ENCODE results near the gene OSBPL10.

The OSBPL10 gene

GRCh38 chr3:31634476-31634875 lies 346.6 kb downstream of the OSBPL10 start:
- no peak for DNase-seq (ENCODE audit: low read depth in 2 of 2, low spot score in 1 of 2)

GRCh38 chr3:31629054-31629453 lies 352.0 kb downstream of the OSBPL10 start:
- DNase-seq (ENCODE audit: low read depth in 2 of 2, low spot score in 1 of 2), result no peak

DNA sequence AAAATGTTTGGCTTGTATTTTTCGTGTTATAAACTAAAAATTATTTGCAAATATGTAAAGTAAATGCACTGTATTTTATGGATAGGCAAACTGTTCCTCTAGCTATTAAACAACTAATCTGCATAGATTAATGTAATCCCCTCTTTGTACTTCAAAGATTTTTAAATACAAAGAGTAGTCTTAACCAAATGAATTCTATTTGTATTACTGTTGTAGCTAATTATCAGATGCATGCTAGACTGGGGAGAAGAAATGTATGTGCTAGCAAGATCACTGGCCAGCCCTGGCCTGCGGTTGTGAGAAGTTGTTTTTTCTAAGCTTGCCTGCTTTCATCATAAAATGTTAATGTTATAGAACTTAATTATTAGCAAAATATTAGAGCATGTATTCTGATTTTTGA lies 355.7 kb downstream of the OSBPL10 start:
- DNase-seq (ENCODE audit: low read depth in 2 of 2, low spot score in 1 of 2), result no peak

- DNase-seq (ENCODE audit: low read depth in 2 of 2, low spot score in 1 of 2), result no peak
Measured at GRCh38 chr3:31624083-31624709, 356.9 kb downstream of the OSBPL10 start.

DNA sequence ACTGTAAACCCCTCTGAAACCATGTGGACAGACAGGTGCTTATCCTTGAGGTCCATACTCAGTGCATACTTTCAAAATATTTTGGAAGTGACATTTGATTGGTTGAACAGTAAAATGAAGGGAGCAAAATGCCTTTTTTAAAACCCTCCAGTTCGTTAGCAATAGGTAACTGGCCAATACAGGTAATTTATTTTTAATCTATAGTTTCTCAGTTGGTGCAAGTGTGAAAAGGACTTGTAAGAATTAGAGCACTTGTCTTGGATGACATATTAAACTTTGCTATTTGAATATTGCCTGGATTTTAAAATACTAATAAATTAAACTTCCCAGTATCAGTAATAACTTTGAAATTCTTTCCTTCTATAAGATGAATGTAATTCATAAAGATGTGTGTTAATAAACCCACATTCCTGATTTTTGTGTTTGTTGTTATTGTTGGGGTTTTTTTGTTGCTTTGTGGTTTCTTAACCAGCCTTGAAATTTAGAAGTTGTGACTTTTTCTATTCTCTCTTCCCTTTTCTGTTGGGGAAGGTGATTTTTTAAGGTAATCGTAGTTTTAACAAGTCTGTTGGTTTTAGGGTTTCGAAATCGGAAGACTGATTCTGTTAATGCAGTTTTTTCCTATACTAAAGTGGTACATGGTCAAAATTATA lies 358.3 kb downstream of the OSBPL10 start:
- DNase-seq (ENCODE audit: low read depth in 2 of 2, low spot score in 1 of 2), result no peak

- no peak for DNase-seq (ENCODE audit: low read depth in 2 of 2, low spot score in 1 of 2)
Measured at GRCh38 chr3:31621314-31621713, 359.7 kb downstream of the OSBPL10 start.

DNA sequence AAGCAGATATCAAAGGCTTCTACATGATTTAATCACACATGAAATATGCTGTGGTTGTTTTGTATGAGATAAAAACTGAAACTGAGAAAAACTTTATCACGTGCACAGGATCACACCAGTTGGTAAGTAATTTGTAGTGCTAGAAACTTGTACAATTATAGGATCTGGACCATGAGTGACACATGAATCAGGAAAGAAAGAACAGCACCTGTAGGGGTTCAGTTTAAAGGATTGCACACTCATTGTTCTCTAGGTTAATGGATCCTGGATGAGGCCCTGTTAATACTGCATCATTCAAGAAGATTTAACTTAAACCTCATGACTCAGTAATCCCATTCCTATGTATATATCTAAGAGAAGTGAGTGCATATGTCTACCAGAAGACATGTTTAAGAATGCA lies 360.4 kb downstream of the OSBPL10 start:
- DNase-seq (ENCODE audit: low read depth in 2 of 2, low spot score in 1 of 2), result no peak

DNA sequence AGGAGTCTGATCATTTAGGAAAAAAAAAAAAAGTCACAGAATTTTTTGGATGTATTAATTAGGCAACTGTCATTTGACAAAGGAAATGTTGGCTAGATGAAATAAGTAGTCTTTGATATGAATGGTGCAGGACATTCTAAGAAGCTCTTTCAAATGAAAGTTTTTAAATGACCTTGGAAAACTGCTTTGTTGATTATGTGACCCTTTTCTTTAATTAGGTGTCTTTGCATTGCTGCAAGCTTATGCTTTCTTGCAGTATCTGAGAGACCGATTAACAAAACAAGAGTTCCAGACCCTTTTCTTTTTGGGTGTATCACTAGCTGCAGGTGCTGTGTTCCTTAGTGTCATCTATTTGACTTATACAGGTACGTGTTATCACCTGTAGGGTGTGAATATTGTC lies 364.4 kb downstream of the OSBPL10 start:
- no peak for DNase-seq (ENCODE audit: low read depth in 2 of 2, low spot score in 1 of 2)

DNA sequence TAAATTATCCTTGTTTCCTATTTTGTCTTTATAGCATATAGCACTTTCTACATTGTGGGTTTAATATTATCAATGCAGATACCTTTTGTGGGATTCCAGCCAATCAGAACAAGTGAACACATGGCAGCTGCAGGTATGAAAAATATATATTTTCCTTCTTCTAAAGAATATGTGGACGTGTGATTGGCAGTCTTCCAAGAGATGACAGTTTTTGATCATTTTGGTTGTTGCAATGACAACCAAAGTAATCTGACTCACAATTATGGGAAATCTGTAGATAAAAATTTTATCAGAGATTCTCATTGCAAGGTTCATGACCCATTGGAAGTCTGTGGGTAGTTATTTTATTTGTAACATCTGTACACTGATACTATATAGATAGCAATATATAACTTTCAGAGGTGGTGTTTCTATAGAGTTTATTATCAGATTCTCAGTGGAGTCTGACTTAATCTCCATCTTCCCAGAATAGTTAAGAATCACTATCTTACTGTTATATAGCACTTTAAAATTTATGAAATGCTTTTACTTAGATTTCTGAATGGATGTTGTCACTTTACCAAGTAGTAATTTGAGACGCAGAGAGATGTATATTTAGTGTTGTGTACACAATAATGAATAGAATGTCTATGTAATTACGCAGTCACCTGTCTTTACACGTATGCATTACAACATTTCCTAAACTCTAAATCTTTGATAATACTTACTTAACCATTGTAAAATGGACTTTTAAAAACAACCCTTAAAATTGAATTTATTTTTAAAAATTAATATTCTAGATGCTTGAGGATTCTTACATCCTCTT lies 365.8 kb downstream of the OSBPL10 start:
- DNase-seq (ENCODE audit: low read depth in 2 of 2, low spot score in 1 of 2), result no peak

GRCh38 chr3:31614162-31614921 lies 366.7 kb downstream of the OSBPL10 start:
- DNase-seq (ENCODE audit: low read depth in 2 of 2, low spot score in 1 of 2), result no peak

- DNase-seq (ENCODE audit: low read depth in 2 of 2, low spot score in 1 of 2), result no peak
Measured at GRCh38 chr3:31613654-31614053, 367.4 kb downstream of the OSBPL10 start.

- no peak for DNase-seq (ENCODE audit: low read depth in 2 of 2, low spot score in 1 of 2)
Measured at GRCh38 chr3:31613177-31613576, 367.9 kb downstream of the OSBPL10 start.

All from stimulated activated CD8-positive, alpha-beta memory T cell treated with anti-CD3 and anti-CD28 coated beads, Interleukin-4, amount 100 ng/mL, for 4 hours (primary cell).